GM12878 (cell line): ENCODE measurements around the gene CNOT6L. TPM values are rescaled to one million over a fixed set of nuclear protein-coding genes. Genes with fewer than 3 reads are reported as not detected.

ENCODE experiments used
- STAT3 ChIP-seq: IDR thresholded peaks from 2 replicates; pipeline ENCODE4 v1.6.1; 2011; ENCODE audit warnings: low read depth, low read length, improper control_type of control experiment
- polyA plus RNA-seq, 11 experiments: library from polyadenylated mRNA; depleted of rRNA in 4 of 11; unstranded in 6 of 11; stranded (reverse) in 5 of 11; fragments of >200 nt; fragmentation: Nextera tagmentation in 4 of 11; fragmentation: Illumina TruSeq in 1 of 11; extraction: Ambion mirVana in 4 of 11; extraction: Trizol in 1 of 11; gene quantifications; 1 replicate in 1 of 11; 2 replicates in 10 of 11; pipeline versions ENCODE4 v1.2.1 to v1.2.3, GENCODE V29; 2011 to 2016; ENCODE audit warnings: inconsistent platforms in 2 of 11, missing spikeins in 2 of 11, low read depth in 1 of 11
- small RNA-seq: library from RNA; depleted of rRNA; stranded (forward); fragments of <200 nt; gene quantifications from one replicate; pipeline ENCODE3, GENCODE V24; 2014
- total RNA-seq, 4 experiments: library from RNA; depleted of rRNA in 3 of 4; stranded (reverse); fragments of >200 nt in 3 of 4; fragmentation: Illumina TruSeq in 1 of 4; extraction: Trizol in 1 of 4; gene quantifications; 2 replicates each; pipeline versions ENCODE4 v1.2.1 to v1.2.3, GENCODE V29; 2013 to 2021
- TF ChIP-seq, protein P1 (sequence below): fragments of 450-650 bp; IDR thresholded peaks from 2 replicates; pipeline ENCODE4 v1.6.1; 2016; ENCODE audit warnings: mild to moderate bottlenecking, moderate library complexity, borderline replicate concordance

The CNOT6L gene
- total and polyA plus RNA-seq, 10 of the 15 experiments (the other 5 are each of a cell fraction or from before 2014, with no cell fraction given) = 1.1 to 10.0 (median 3.0) TPM

DNA sequence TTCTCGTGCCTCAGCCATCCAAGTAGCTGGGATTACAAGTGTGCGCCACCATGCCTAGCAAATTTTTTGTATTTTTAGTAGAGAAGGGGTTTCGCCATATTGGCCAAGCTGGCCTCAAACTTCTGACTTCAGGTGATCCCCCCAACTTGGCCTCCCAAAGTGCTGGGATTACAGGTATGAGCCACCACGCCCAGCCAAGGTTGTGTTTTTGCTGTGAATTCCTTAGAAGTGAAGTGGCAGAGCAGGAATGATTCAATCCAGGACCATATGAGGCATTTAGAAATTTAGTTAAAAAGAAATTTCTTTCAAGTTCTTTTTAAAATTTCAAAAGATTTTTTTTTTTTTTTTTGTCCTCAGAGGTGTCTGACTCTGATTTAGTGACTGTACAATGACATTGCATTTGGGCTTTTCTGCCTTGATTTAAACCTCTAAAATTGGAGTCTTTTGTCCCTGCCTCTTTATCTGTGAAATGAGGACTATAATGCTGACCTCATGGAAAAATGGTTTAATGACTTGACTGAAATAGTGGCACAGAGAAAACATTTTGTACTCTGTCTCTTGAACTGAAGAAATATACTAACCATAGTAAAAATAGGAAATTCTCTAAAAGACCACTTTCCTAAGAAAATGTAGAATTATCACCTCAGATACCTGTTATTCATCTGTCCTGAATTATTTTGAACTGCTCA, 153.6 kb downstream of the CNOT6L start (continued):
- TF ChIP-seq, protein P1, sequence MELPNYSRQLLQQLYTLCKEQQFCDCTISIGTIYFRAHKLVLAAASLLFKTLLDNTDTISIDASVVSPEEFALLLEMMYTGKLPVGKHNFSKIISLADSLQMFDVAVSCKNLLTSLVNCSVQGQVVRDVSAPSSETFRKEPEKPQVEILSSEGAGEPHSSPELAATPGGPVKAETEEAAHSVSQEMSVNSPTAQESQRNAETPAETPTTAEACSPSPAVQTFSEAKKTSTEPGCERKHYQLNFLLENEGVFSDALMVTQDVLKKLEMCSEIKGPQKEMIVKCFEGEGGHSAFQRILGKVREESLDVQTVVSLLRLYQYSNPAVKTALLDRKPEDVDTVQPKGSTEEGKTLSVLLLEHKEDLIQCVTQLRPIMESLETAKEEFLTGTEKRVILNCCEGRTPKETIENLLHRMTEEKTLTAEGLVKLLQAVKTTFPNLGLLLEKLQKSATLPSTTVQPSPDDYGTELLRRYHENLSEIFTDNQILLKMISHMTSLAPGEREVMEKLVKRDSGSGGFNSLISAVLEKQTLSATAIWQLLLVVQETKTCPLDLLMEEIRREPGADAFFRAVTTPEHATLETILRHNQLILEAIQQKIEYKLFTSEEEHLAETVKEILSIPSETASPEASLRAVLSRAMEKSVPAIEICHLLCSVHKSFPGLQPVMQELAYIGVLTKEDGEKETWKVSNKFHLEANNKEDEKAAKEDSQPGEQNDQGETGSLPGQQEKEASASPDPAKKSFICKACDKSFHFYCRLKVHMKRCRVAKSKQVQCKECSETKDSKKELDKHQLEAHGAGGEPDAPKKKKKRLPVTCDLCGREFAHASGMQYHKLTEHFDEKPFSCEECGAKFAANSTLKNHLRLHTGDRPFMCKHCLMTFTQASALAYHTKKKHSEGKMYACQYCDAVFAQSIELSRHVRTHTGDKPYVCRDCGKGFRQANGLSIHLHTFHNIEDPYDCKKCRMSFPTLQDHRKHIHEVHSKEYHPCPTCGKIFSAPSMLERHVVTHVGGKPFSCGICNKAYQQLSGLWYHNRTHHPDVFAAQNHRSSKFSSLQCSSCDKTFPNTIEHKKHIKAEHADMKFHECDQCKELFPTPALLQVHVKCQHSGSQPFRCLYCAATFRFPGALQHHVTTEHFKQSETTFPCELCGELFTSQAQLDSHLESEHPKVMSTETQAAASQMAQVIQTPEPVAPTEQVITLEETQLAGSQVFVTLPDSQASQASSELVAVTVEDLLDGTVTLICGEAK = no peak
- no peak for TF ChIP-seq STAT3
- TF ChIP-seq, all 136 proteins: peak for 0

Small RNAs within 50 kb of the gene (small RNA-seq; reads per million reads assigned to genes)
- gene AC112225.1 (not detected), gene RF00612 (not detected)

Other genes starting within 250 kb of the CNOT6L start
- not detected in 2 replicates for gene CXCL13, start 213.5 kb downstream of the CNOT6L start, total RNA-seq (2014; rRNA removed)
- gene CXCL13, start 213.5 kb downstream of the CNOT6L start, total RNA-seq (2014; rRNA removed; fragmentation: Illumina TruSeq; extraction: Trizol) = not detected in 2 replicates
- gene CXCL13, start 213.5 kb downstream of the CNOT6L start, total RNA-seq (2021) = not detected in 2 replicates
- 0.05 and 0.07 TPM in 2 replicates for gene CXCL13, start 213.5 kb downstream of the CNOT6L start, polyA plus RNA-seq (2011; rRNA removed)
- not detected in 2 replicates for gene CXCL13, start 213.5 kb downstream of the CNOT6L start, polyA plus RNA-seq (2014; fragmentation: Illumina TruSeq; extraction: Trizol)
- gene CXCL13, start 213.5 kb downstream of the CNOT6L start, polyA plus RNA-seq (2014; fragmentation: Nextera tagmentation; extraction: Ambion mirVana) = not detected
- gene CXCL13, start 213.5 kb downstream of the CNOT6L start, polyA plus RNA-seq (2014; rRNA removed) = not detected in 2 replicates
- under 1 TPM in 1 of 2 experiments, not detected in 1; 0.16 TPM for gene CXCL13, start 213.5 kb downstream of the CNOT6L start, polyA plus RNA-seq (2016; fragmentation: Nextera tagmentation; extraction: Ambion mirVana)
- 24.6 and 25.4 TPM in 2 replicates for gene MRPL1, start 43.5 kb upstream of the CNOT6L start, total RNA-seq (2014; rRNA removed)
- gene MRPL1, start 43.5 kb upstream of the CNOT6L start, total RNA-seq (2014; rRNA removed; fragmentation: Illumina TruSeq; extraction: Trizol) = 28.6 and 30.1 TPM in 2 replicates
- gene MRPL1, start 43.5 kb upstream of the CNOT6L start, total RNA-seq (2021) = 20.2 and 22.0 TPM in 2 replicates
- gene MRPL1, start 43.5 kb upstream of the CNOT6L start, polyA plus RNA-seq (2011; rRNA removed) = 32.8 and 45.2 TPM in 2 replicates
- 25.9 and 41.1 TPM in 2 replicates for gene MRPL1, start 43.5 kb upstream of the CNOT6L start, polyA plus RNA-seq (2014; fragmentation: Illumina TruSeq; extraction: Trizol)
- 10 to 100 TPM; 26.3 to 35.7 TPM for gene MRPL1, start 43.5 kb upstream of the CNOT6L start, polyA plus RNA-seq (2014; fragmentation: Nextera tagmentation; extraction: Ambion mirVana)
- gene MRPL1, start 43.5 kb upstream of the CNOT6L start, polyA plus RNA-seq (2014; rRNA removed) = 16.2 and 22.8 TPM in 2 replicates
- gene MRPL1, start 43.5 kb upstream of the CNOT6L start, polyA plus RNA-seq (2016; fragmentation: Nextera tagmentation; extraction: Ambion mirVana) = 10 to 100 TPM; 33.9 to 34.9 TPM
- 0.45 and 0.54 TPM in 2 replicates for gene FRAS1, start 238.0 kb upstream of the CNOT6L start, total RNA-seq (2014; rRNA removed)
- 0.22 and 0.28 TPM in 2 replicates for gene FRAS1, start 238.0 kb upstream of the CNOT6L start, total RNA-seq (2014; rRNA removed; fragmentation: Illumina TruSeq; extraction: Trizol)
- 0.66 and 0.97 TPM in 2 replicates for gene FRAS1, start 238.0 kb upstream of the CNOT6L start, total RNA-seq (2021)
- 8.9 and 11.7 TPM in 2 replicates for gene FRAS1, start 238.0 kb upstream of the CNOT6L start, polyA plus RNA-seq (2011; rRNA removed)
- 0.35 TPM in 2 replicates for gene FRAS1, start 238.0 kb upstream of the CNOT6L start, polyA plus RNA-seq (2014; fragmentation: Illumina TruSeq; extraction: Trizol)
- gene FRAS1, start 238.0 kb upstream of the CNOT6L start, polyA plus RNA-seq (2014; fragmentation: Nextera tagmentation; extraction: Ambion mirVana) = under 1 TPM; 0.13 TPM
- 0.12 and 0.49 TPM in 2 replicates for gene FRAS1, start 238.0 kb upstream of the CNOT6L start, polyA plus RNA-seq (2014; rRNA removed)
- gene FRAS1, start 238.0 kb upstream of the CNOT6L start, polyA plus RNA-seq (2016; fragmentation: Nextera tagmentation; extraction: Ambion mirVana) = under 1 TPM; 0.08 to 0.17 TPM